K562 (cell line): ENCODE measurements around the gene AMIGO1. TPM values are rescaled to one million over a fixed set of nuclear protein-coding genes. Genes with fewer than 3 reads are reported as not detected.

Source experiments
- ASH1L ChIP-seq: fragments of 450-650 bp; IDR thresholded peaks from 2 replicates; pipeline ENCODE4 v1.6.1; 2018; ENCODE audit warnings: borderline replicate concordance, mild to moderate bottlenecking, low read depth; ENCODE audit not compliant: partially characterized antibody
- CBFA2T3 ChIP-seq: fragments of 450-650 bp; IDR thresholded peaks from 2 replicates; pipeline ENCODE4 v1.6.1; 2017
- E2F5 ChIP-seq: sonication (generic); formaldehyde crosslinking; IDR thresholded peaks from 2 replicates; pipeline ENCODE4 v1.8.0; 2022; ENCODE audit warnings: mild to moderate bottlenecking, missing genetic modification reagents
- FOXA3 ChIP-seq, 2 experiments: fragments of 450-650 bp in 1 of 2; sonication (generic) in 1 of 2; formaldehyde crosslinking; IDR thresholded peaks in 1 of 2; conservative IDR thresholded peaks in 1 of 2; 2 replicates each; pipeline versions ENCODE4 v1.4.0 to v1.8.0; 2020 to 2022; ENCODE audit warnings: mild to moderate bottlenecking in 2 of 2, missing genetic modification reagents in 1 of 2
- HDAC8 ChIP-seq: fragments of 450-650 bp; IDR thresholded peaks from 2 replicates; pipeline ENCODE4 v1.6.1; 2016; ENCODE audit warnings: mild to moderate bottlenecking, missing genetic modification characterization, moderate library complexity, missing compliant biosample characterization
- IRF2 ChIP-seq: sonication (generic); formaldehyde crosslinking; IDR thresholded peaks from 2 replicates; pipeline ENCODE4 v1.8.1; 2022; ENCODE audit warnings: mild to moderate bottlenecking, missing genetic modification reagents
- JUN ChIP-seq, 2 experiments: sonication (generic) in 1 of 2; formaldehyde crosslinking in 1 of 2; IDR thresholded peaks; 2 replicates each; pipeline versions ENCODE4 v1.6.1 to v1.8.0; 2012 to 2022; ENCODE audit warnings: borderline replicate concordance in 2 of 2, mild to moderate bottlenecking in 2 of 2, improper control_type of control experiment in 1 of 2, low read depth in 1 of 2, low read length in 1 of 2, missing genetic modification reagents in 1 of 2
- KLF10 ChIP-seq: fragments of 250-450 bp; sonication (Bioruptor Pico); IDR thresholded peaks from 2 replicates; pipeline ENCODE4 v1.6.1; 2021; ENCODE audit warnings: matching md5 sums
- NCOA2 ChIP-seq, 2 experiments: fragments of 450-650 bp; IDR thresholded peaks; 2 replicates each; pipeline ENCODE4 v1.6.1; 2018; ENCODE audit warnings: mild to moderate bottlenecking in 2 of 2, moderate library complexity in 1 of 2; ENCODE audit not compliant: partially characterized antibody in 2 of 2
- PTRF ChIP-seq: fragments of 450-650 bp; IDR thresholded peaks from 2 replicates; pipeline ENCODE4 v1.6.1; 2016; ENCODE audit warnings: mild to moderate bottlenecking, missing genetic modification characterization, missing compliant biosample characterization
- RCOR1 ChIP-seq, 2 experiments: IDR thresholded peaks; 2 replicates each; pipeline ENCODE4 v1.6.1; 2012; ENCODE audit warnings: low read depth in 2 of 2, low read length in 2 of 2, borderline replicate concordance in 1 of 2, improper control_type of control experiment in 1 of 2
- RUNX1 ChIP-seq: sonication (generic); IDR thresholded peaks from 2 replicates; pipeline ENCODE4 v1.6.1; 2016; ENCODE audit warnings: antibody characterized with exemption, low read depth
- SIN3A ChIP-seq, 2 experiments: fragments of 150-350 bp in 1 of 2; IDR thresholded peaks; 2 replicates each; pipeline ENCODE4 v1.6.1; 2011 to 2016; ENCODE audit warnings: borderline replicate concordance in 2 of 2, low read depth in 2 of 2, low read length in 2 of 2, mild to moderate bottlenecking in 2 of 2, moderate library complexity in 2 of 2; ENCODE audit not compliant: control insufficient read depth in 1 of 2
- SRSF7 ChIP-seq: fragments of 200-400 bp; formaldehyde crosslinking; optimal IDR thresholded peaks from 2 replicates; pipeline ENCODE3; 2017; ENCODE audit warnings: mild to moderate bottlenecking, low read depth, low read length
- SRSF9 ChIP-seq: fragments of 200-400 bp; formaldehyde crosslinking; IDR thresholded peaks from 2 replicates; pipeline ENCODE4 v1.6.1; 2017; ENCODE audit warnings: low read depth, low read length, borderline replicate concordance
- TARDBP ChIP-seq: fragments of 450-650 bp; IDR thresholded peaks from 2 replicates; pipeline ENCODE4 v1.6.1; 2016
- THRB ChIP-seq: fragments of 450-650 bp; formaldehyde crosslinking; conservative IDR thresholded peaks from 2 replicates; pipeline ENCODE4 v1.4.0; 2022; ENCODE audit warnings: mild to moderate bottlenecking, missing genetic modification characterization
- XRCC3 ChIP-seq: fragments of 450-650 bp; IDR thresholded peaks from 2 replicates; pipeline ENCODE4 v1.6.1; 2017; ENCODE audit warnings: mild to moderate bottlenecking, moderate library complexity
- ZBTB7A ChIP-seq: IDR thresholded peaks from 2 replicates; pipeline ENCODE4 v1.6.1; 2011; ENCODE audit warnings: low read depth, mild to moderate bottlenecking, low read length, moderate library complexity, borderline replicate concordance; ENCODE audit not compliant: control insufficient read depth
- ZHX1 ChIP-seq: fragments of 150-350 bp; conservative IDR thresholded peaks from 2 replicates; pipeline ENCODE4 v1.6.1; 2014; ENCODE audit warnings: low read length
- ZNF507 ChIP-seq: conservative IDR thresholded peaks from 2 replicates; pipeline ENCODE4 v1.6.1; 2017; ENCODE audit warnings: missing genetic modification characterization, missing compliant biosample characterization
- ZNF699 ChIP-seq: fragments of 250-450 bp; sonication (Bioruptor Pico); IDR thresholded peaks from 2 replicates; pipeline ENCODE4 v1.8.0; 2021; ENCODE audit warnings: mild to moderate bottlenecking, moderate library complexity; ENCODE audit not compliant: insufficient replicate concordance
- ZNF780A ChIP-seq: fragments of 250-450 bp; sonication (Bioruptor Pico); IDR thresholded peaks from 2 replicates; pipeline ENCODE4 v1.5.0; 2021; ENCODE audit warnings: mild to moderate bottlenecking
- polyA plus RNA-seq, 8 experiments: library from polyadenylated mRNA; depleted of rRNA in 4 of 8; stranded (reverse) in 5 of 8; unstranded in 3 of 8; fragments of >200 nt; fragmentation: Nextera tagmentation in 2 of 8; fragmentation: Illumina TruSeq in 1 of 8; extraction: Ambion mirVana in 2 of 8; extraction: Trizol in 1 of 8; gene quantifications; 2 replicates each; pipeline versions ENCODE4 v1.2.1 to v1.2.3, GENCODE V29; 2011 to 2014; ENCODE audit warnings: inconsistent platforms in 1 of 8, missing spikeins in 1 of 8
- total RNA-seq, 7 experiments: library from RNA; depleted of rRNA in 6 of 7; stranded (reverse); fragments of >200 nt in 6 of 7; fragmentation: Illumina TruSeq in 2 of 7; extraction: Trizol in 2 of 7; gene quantifications; 2 replicates each; pipeline versions ENCODE4 v1.2.1 to v1.2.3, GENCODE V29; 2011 to 2021; ENCODE audit warnings: low replicate concordance in 1 of 7

The AMIGO1 gene
- total and polyA plus RNA-seq, 9 of the 15 experiments (the other 6 are each of a cell fraction or from before 2014, with no cell fraction given), result 0.24 to 1.0 (median 0.54) TPM

- peak in 1 of 2 experiments; percentile 70; a peak in 1 of 4 replicates for TF ChIP-seq RCOR1 (IDR thresholded peaks at IDR 0.05; ENCODE audit: borderline replicate concordance in 1 of 2, low read depth in 2 of 2, low read length in 2 of 2)
- no peak for TF ChIP-seq SRSF7
- no peak for TF ChIP-seq ZNF507 (tag)
- TF ChIP-seq ZHX1, result peak; percentile 79; the same call in 1 of the 2 replicates
- TF ChIP-seq TARDBP, result no peak
- no peak for TF ChIP-seq E2F5 (CRISPR knock-in tag)
- TF ChIP-seq PTRF (tag), result no peak
- TF ChIP-seq ZNF699 (CRISPR knock-in tag), result no peak
- TF ChIP-seq SIN3A (IDR thresholded peaks at IDR 0.05; ENCODE audit: borderline replicate concordance in 2 of 2, control insufficient read depth in 1 of 2, low read depth in 2 of 2, low read length in 2 of 2), result no peak
- no peak for TF ChIP-seq RUNX1
- no peak for TF ChIP-seq KLF10 (CRISPR knock-in tag)
- TF ChIP-seq ZNF780A, result no peak
- no peak for TF ChIP-seq ZBTB7A
- TF ChIP-seq JUN (IDR thresholded peaks at IDR 0.05; ENCODE audit: borderline replicate concordance, low read depth, low read length), result 0 out of 2 replicates have a peak, but pooled peaks have one; percentile 54
- TF ChIP-seq JUN (CRISPR knock-in tag; IDR thresholded peaks at IDR 0.05; ENCODE audit: borderline replicate concordance), result no peak
- TF ChIP-seq IRF2 (CRISPR knock-in tag), result no peak
- TF ChIP-seq HDAC8 (tag), result no peak
- TF ChIP-seq FOXA3 (CRISPR knock-in tag; conservative IDR thresholded peaks at IDR 0.05 in 1 of 2, IDR thresholded peaks at IDR 0.05 in 1 of 2), result no peak
- no peak for TF ChIP-seq XRCC3
- TF ChIP-seq NCOA2 (IDR thresholded peaks at IDR 0.05; ENCODE audit: partially characterized antibody in 2 of 2), result no peak
- TF ChIP-seq ASH1L, result no peak
- TF ChIP-seq CBFA2T3, result no peak
- no peak for TF ChIP-seq THRB (CRISPR knock-in tag)
- TF ChIP-seq SRSF9, result no peak
Measured at GRCh38 chr1:109546311-109547109, 37.0 kb upstream of the AMIGO1 start (continued).
